ENCODE data around the gene SH2D4B.

SH2D4B gene

DNA sequence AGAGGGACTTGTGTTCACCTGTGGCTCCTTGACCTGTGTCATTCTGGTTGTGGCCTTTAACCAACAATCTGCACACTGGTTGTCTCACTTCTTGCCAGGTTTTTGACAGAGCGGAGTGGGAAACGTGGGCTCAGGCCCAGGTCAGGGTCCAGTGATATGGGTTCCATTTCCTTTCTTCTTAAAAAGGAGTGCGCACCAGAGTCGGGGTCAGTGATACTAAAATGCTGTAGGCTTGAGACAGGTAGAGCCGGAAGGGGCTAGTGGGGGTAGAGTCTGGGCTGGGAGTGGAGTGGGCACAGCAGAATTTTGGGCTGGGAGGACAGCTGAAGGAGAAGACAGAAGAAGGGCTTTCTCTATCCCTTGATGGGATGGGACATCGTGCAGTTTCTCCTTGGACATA, 61.2 kb downstream of the SH2D4B start:
- no peak overlapping the region for H3K9ac ChIP-seq (ENCODE audit: low read depth, low read length)
- no peaks in the 10 kb centered on the region for H3K36me3 ChIP-seq (ENCODE audit: control insufficient read depth, insufficient read depth, low read length)
- no peaks in the 10 kb centered on the region for H3K9me3 ChIP-seq (ENCODE audit: control insufficient read depth, insufficient read depth, low read length)
- no peak overlapping the region for H3K27ac ChIP-seq (ENCODE audit: low read depth, low read length)
- H3K4me3 ChIP-seq (ENCODE audit: low read depth, low read length), result no peak overlapping the region
- no peaks in the 10 kb centered on the region for H3K4me1 ChIP-seq (ENCODE audit: control insufficient read depth, insufficient read depth, low read length)
- H3K27me3 ChIP-seq (ENCODE audit: control insufficient read depth, insufficient read depth, low read length), result no peaks in the 10 kb centered on the region

DNA sequence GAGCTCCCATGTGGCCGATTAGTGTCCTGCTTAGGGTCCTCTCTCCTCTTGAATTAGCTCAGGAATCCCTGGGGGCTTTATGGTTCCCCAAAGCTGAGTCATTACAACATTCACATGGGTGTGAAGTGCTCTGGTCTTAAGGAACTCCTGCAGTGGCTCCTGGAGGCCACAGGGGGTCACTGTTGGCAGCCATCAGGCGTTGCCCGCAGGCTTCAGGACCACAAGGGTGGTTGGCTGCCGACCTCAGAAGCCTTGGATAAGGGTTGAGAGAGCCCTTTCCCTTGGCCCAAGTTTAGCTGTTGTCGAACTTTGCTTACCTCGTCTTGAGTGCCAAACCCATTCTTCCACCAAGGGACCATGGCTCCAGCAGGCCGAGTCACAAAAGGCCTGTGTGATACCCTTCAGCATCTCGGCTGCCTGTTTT, 61.7 kb downstream of the SH2D4B start:
- H3K4me1 ChIP-seq (ENCODE audit: control insufficient read depth, insufficient read depth, low read length), result no peaks in the 10 kb centered on the region
- no peak overlapping the region for H3K4me3 ChIP-seq (ENCODE audit: low read depth, low read length)
- no peak overlapping the region for H3K9ac ChIP-seq (ENCODE audit: low read depth, low read length)
- H3K27me3 ChIP-seq (ENCODE audit: control insufficient read depth, insufficient read depth, low read length), result no peaks in the 10 kb centered on the region
- no peaks in the 10 kb centered on the region for H3K9me3 ChIP-seq (ENCODE audit: control insufficient read depth, insufficient read depth, low read length)
- H3K27ac ChIP-seq (ENCODE audit: low read depth, low read length), result no peak overlapping the region
- H3K36me3 ChIP-seq (ENCODE audit: control insufficient read depth, insufficient read depth, low read length), result no peaks in the 10 kb centered on the region

DNA sequence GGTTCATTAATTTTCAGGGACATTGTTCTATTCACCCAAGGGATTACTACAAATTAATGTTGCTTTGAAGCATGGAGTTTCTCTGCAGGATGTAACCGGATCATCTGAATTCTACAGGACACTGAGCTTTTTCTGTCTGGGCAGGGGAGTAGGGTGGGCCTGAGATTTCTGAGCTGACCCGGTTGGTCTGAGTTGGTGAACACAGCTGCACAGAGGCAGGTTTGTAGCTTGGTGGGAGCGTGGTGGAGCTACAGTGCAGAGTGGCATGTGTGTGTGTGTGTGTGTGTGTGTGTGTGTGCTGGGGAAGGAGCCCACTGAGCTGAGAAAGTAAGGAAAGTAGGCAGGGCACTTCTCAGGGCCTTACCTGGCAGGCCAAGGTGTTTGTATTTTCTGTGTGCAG, 62.6 kb downstream of the SH2D4B start:
- Histone ChIP-seq H3K36me3 (ENCODE audit: control insufficient read depth, insufficient read depth, low read length) (no peaks in the 10 kb centered on the region), H3K4me1 (ENCODE audit: control insufficient read depth, insufficient read depth, low read length) (no peaks in the 10 kb centered on the region), H3K9ac (ENCODE audit: low read depth, low read length) (no peak overlapping the region), H3K27ac (ENCODE audit: low read depth, low read length) (no peak overlapping the region), H3K9me3 (ENCODE audit: control insufficient read depth, insufficient read depth, low read length) (no peaks in the 10 kb centered on the region), H3K27me3 (ENCODE audit: control insufficient read depth, insufficient read depth, low read length) (no peaks in the 10 kb centered on the region), H3K4me3 (ENCODE audit: low read depth, low read length) (no peak overlapping the region)

DNA sequence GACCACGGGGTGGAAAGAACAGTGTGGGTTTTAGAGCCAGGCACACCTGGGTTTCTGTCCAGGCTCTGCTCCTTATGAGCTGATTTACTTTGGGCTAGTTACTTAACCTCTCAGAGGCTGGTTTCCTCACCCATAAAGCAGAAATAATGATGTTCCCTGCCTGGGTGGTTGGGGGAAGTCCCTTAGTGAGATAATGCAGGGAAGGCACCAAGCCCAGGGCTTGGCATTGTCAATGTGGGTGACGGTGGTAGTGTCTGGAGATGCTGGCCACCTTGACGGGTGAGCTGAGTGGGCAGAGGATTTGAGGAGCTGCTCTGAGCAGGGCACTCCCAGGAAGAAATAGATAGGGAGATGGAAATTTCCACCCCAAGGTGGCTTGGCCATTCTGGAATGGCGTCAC, 65.2 kb downstream of the SH2D4B start:
- H3K9ac ChIP-seq (ENCODE audit: low read depth, low read length), result no peak overlapping the region
- no peak overlapping the region for H3K27ac ChIP-seq (ENCODE audit: low read depth, low read length)
- no peaks in the 10 kb centered on the region for H3K9me3 ChIP-seq (ENCODE audit: control insufficient read depth, insufficient read depth, low read length)

DNA sequence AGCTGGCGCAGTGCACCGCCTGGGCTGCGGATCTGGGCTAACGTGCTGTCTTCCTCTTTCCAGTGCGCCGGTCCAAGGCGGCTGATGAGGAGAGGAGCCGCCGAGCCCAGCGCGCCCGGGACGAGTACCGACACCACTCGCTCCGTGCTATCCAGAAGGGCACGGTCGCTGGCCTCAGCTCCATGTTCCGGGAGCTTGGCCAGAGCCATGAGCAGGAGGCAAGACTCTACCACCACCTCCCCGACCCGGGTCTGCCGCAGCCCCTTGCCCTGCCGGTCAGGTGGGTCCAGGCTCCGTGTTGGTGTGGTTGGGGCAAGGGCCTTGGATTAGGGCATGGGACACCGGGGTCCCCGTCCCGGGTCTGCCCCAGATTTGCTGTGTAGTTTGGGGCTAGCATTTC, 65.8 kb downstream of the SH2D4B start:
- no peaks in the 10 kb centered on the region for H3K27me3 ChIP-seq (ENCODE audit: control insufficient read depth, insufficient read depth, low read length)

More for the DNA sequence above, 65.2 kb downstream of the SH2D4B start:
- Histone ChIP-seq H3K36me3 (ENCODE audit: control insufficient read depth, insufficient read depth, low read length) (no peaks in the 10 kb centered on the region), H3K4me3 (ENCODE audit: low read depth, low read length) (no peak overlapping the region), H3K27me3 (ENCODE audit: control insufficient read depth, insufficient read depth, low read length) (no peaks in the 10 kb centered on the region), H3K4me1 (ENCODE audit: control insufficient read depth, insufficient read depth, low read length) (no peaks in the 10 kb centered on the region)

DNA sequence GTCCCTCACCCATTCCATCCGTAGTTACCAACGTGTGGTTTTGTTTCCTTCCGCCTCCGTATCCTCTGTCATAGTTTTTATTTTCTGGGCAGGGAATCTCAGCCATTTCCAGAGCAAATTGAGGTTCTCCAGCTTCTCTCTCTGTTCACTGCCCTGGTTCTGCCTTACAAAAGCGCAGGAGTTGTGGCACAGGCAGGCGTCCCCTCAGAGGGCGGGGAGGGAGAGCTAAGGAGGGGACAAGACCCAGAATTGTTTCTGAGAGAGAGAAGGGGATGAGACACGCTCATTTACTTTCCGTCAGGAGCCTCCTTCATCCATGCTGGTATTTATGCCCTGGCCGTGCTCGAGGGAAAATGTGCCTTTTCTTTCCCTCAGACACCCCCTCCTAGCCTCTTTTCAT, 71.0 kb downstream of the SH2D4B start:
- Histone ChIP-seq H3K27ac (ENCODE audit: low read depth, low read length) (no peak overlapping the region), H3K27me3 (ENCODE audit: control insufficient read depth, insufficient read depth, low read length) (no peaks in the 10 kb centered on the region), H3K4me3 (ENCODE audit: low read depth, low read length) (no peak overlapping the region), H3K9me3 (ENCODE audit: control insufficient read depth, insufficient read depth, low read length) (no peaks in the 10 kb centered on the region), H3K4me1 (ENCODE audit: control insufficient read depth, insufficient read depth, low read length) (no peaks in the 10 kb centered on the region), H3K36me3 (ENCODE audit: control insufficient read depth, insufficient read depth, low read length) (no peaks in the 10 kb centered on the region), H3K9ac (ENCODE audit: low read depth, low read length) (no peak overlapping the region)

More for the DNA sequence above, 65.8 kb downstream of the SH2D4B start:
- no peak overlapping the region for H3K9ac ChIP-seq (ENCODE audit: low read depth, low read length)
- H3K4me3 ChIP-seq (ENCODE audit: low read depth, low read length), result no peak overlapping the region
- no peaks in the 10 kb centered on the region for H3K9me3 ChIP-seq (ENCODE audit: control insufficient read depth, insufficient read depth, low read length)
- no peaks in the 10 kb centered on the region for H3K4me1 ChIP-seq (ENCODE audit: control insufficient read depth, insufficient read depth, low read length)
- no peak overlapping the region for H3K27ac ChIP-seq (ENCODE audit: low read depth, low read length)
- no peaks in the 10 kb centered on the region for H3K36me3 ChIP-seq (ENCODE audit: control insufficient read depth, insufficient read depth, low read length)

DNA sequence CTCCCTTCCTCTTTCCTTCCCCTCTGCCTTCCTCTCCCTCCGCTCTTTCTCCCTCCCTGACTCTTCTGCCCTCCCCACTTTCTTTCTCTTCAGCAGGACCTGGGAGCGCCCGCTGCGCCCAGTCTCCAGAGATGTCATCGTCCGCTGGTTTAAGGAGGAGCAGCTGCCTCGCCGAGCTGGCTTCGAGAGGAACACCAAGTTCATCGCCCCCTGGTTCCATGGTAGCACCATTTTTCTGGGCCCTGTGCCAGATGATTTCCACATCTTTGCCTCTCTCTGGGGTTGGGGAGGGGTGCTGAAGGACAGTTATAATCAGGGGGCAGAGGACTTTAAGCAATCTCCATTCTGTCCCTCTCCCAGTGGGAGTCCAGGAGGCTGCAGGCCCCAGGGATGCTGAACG, 71.6 kb downstream of the SH2D4B start:
- H3K9ac ChIP-seq (ENCODE audit: low read depth, low read length), result no peak overlapping the region
- no peaks in the 10 kb centered on the region for H3K36me3 ChIP-seq (ENCODE audit: control insufficient read depth, insufficient read depth, low read length)
- no peaks in the 10 kb centered on the region for H3K9me3 ChIP-seq (ENCODE audit: control insufficient read depth, insufficient read depth, low read length)
- no peak overlapping the region for H3K27ac ChIP-seq (ENCODE audit: low read depth, low read length)
- H3K4me3 ChIP-seq (ENCODE audit: low read depth, low read length), result no peak overlapping the region
- H3K4me1 ChIP-seq (ENCODE audit: control insufficient read depth, insufficient read depth, low read length), result no peaks in the 10 kb centered on the region
- H3K27me3 ChIP-seq (ENCODE audit: control insufficient read depth, insufficient read depth, low read length), result no peaks in the 10 kb centered on the region

DNA sequence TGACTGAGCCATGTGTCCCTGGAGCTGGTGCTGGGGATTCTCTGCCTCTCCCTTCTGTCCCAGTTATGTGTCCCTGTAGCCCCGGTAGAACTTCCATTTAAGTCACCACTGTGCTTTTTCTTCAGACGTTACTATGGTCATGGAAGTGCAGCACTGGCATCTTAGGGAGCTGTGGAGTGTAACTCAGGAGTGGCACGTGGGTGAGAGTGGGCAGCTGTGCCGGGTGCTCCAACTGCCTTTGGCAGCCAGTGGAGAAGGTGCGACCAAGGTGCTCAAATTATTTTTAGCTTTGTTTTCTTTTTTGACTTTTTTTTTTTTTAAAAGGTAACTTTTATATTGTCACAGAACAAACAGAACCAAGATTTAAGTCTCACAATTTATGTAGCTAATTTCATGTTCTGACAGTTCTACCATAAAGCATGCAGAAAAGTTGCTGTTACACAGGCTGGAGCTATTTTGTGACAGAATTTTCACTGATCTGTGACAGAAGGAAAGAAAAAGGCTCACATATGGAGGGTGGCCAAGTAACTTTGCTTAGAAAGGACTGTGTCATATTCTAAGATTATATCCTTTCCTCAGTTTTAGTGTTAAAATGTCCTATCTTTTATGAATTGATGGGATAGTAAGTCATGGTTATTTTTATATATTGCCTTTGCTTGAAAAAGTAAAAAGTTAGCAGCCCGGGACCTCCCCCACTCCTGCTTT, 73.9 kb downstream of the SH2D4B start:
- no peak overlapping the region for H3K27ac ChIP-seq (ENCODE audit: low read depth, low read length)
- H3K4me3 ChIP-seq (ENCODE audit: low read depth, low read length), result no peak overlapping the region
- H3K4me1 ChIP-seq (ENCODE audit: control insufficient read depth, insufficient read depth, low read length), result no peaks in the 10 kb centered on the region
- H3K9ac ChIP-seq (ENCODE audit: low read depth, low read length), result no peak overlapping the region
- no peaks in the 10 kb centered on the region for H3K9me3 ChIP-seq (ENCODE audit: control insufficient read depth, insufficient read depth, low read length)
- no peaks in the 10 kb centered on the region for H3K27me3 ChIP-seq (ENCODE audit: control insufficient read depth, insufficient read depth, low read length)
- H3K36me3 ChIP-seq (ENCODE audit: control insufficient read depth, insufficient read depth, low read length), result no peaks in the 10 kb centered on the region

DNA sequence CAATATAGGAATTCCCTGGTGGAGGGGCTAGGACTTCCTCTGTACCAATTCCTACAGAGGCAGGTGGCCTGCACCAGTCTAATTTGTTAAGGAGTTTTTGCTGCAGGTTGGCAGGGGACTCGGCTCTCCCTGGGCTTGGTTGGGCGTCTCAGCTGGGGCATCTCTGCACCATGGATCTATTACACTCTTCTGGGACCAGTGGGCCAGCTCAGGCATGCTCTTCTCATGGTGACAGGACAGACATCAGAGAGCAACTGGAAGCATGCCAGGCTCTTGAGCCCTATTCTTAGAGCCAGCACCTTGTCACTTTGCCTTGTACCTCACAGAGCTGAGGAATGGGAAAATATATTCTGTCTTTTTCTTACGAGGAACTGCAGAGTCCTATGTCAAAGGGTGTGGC, 74.6 kb downstream of the SH2D4B start:
- H3K4me3 ChIP-seq (ENCODE audit: low read depth, low read length), result no peak overlapping the region
- no peak overlapping the region for H3K27ac ChIP-seq (ENCODE audit: low read depth, low read length)
- no peaks in the 10 kb centered on the region for H3K36me3 ChIP-seq (ENCODE audit: control insufficient read depth, insufficient read depth, low read length)
- H3K27me3 ChIP-seq (ENCODE audit: control insufficient read depth, insufficient read depth, low read length), result no peaks in the 10 kb centered on the region
- no peaks in the 10 kb centered on the region for H3K9me3 ChIP-seq (ENCODE audit: control insufficient read depth, insufficient read depth, low read length)
- no peak overlapping the region for H3K9ac ChIP-seq (ENCODE audit: low read depth, low read length)
- H3K4me1 ChIP-seq (ENCODE audit: control insufficient read depth, insufficient read depth, low read length), result no peaks in the 10 kb centered on the region

DNA sequence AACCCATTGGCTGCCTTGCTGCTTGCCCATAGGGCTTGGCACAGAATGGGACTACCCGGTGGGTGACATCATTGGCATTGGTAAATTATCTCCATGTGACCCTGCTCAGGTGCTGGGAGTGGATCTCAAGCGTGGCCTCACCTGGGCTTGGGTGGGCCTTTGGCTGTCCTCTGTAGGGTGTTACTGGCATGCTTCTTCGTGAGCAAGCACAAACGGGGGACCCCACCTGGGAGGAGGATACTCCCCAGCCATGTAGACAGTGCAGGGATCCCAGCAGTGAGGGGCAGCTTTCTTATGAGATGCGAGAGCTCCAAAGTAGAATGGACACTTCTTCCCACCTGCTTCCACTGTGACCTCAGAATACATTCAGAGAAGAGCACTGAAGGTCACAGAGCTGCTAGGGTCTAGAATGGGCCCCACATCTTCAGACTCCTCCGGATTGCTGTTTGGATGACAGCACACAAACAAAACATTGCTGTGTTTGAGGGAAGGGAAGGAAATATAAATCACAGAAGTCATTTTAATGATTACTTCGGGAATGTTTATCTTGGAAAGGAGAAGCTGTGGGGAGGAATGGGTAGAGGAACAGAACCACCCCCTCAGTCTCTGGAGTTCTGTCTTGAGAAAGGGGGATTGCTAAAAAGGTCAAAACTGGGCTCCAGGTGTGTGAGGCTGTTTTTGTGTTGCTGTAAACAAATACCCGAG, 75.9 kb downstream of the SH2D4B start:
- Histone ChIP-seq H3K4me1 (ENCODE audit: control insufficient read depth, insufficient read depth, low read length) (no peaks in the 10 kb centered on the region), H3K9me3 (ENCODE audit: control insufficient read depth, insufficient read depth, low read length) (no peaks in the 10 kb centered on the region), H3K27ac (ENCODE audit: low read depth, low read length) (no peak overlapping the region), H3K36me3 (ENCODE audit: control insufficient read depth, insufficient read depth, low read length) (no peaks in the 10 kb centered on the region), H3K9ac (ENCODE audit: low read depth, low read length) (no peak overlapping the region), H3K4me3 (ENCODE audit: low read depth, low read length) (no peak overlapping the region), H3K27me3 (ENCODE audit: control insufficient read depth, insufficient read depth, low read length) (no peaks in the 10 kb centered on the region)

DNA sequence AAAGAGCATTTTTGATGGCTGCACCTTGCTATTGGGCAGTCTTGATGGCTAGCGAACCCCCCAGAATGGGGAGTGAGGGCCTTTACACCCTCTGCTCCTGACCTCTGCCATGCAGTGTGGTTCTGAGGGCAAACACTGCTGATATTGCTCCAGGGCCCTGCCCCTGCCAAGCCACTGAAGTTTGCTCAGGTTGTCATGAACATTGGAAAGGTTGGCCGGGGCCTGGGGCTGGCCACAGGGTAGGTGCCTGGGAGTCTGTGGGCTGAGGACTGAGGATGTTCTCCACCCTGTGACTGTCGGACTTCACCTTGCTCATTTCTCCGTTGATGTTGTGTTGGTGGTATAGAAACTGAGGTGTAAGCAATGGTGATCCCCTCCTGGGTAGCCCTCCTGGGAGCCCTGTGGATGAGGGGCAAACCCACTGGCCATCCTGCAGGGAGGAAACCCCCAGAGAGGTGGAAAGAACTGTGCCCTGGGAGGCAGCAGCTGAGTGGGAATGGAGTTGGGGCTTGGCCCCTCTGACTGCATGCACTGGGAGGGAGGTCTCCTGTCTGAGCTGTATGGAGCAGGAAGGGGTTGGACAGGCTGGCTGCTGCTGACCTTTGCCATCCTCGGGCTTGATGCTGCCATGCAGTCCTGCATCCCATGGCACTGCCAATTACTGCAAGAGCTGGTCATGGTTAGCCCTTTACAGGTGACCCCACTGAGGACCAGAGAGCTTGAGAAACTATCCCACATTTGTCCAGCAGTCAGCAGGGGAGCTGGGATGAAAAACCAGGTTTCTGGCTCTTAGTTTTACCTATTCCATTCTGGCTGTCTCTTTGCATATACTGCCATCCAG, 77.1 kb downstream of the SH2D4B start:
- Histone ChIP-seq H3K9ac (ENCODE audit: low read depth, low read length) (no peak overlapping the region), H3K9me3 (ENCODE audit: control insufficient read depth, insufficient read depth, low read length) (no peaks in the 10 kb centered on the region), H3K36me3 (ENCODE audit: control insufficient read depth, insufficient read depth, low read length) (no peaks in the 10 kb centered on the region), H3K27ac (ENCODE audit: low read depth, low read length) (no peak overlapping the region), H3K27me3 (ENCODE audit: control insufficient read depth, insufficient read depth, low read length) (no peaks in the 10 kb centered on the region), H3K4me1 (ENCODE audit: control insufficient read depth, insufficient read depth, low read length) (no peaks in the 10 kb centered on the region), H3K4me3 (ENCODE audit: low read depth, low read length) (no peak overlapping the region)

All from HUES48 (cell line).